Tibial artery (tissue), 4 donors: ENCODE results near the gene PTGIS.

Source experiments
- DNase-seq, 2 donors: peaks; one replicate each; pipeline ENCODE4 v3.0.0-alpha.2; 2019
- H3K27ac ChIP-seq, 2 donors: fragments of 200-600 bp; sonication (generic) in 1 of 2; 1 replicate in 1 of 2; 2 replicates in 1 of 2; pipeline ENCODE4 v1.5.1; 2018 to 2019; ENCODE audit warnings: mild to moderate bottlenecking in 1 of 2
- H3K27me3 ChIP-seq, 2 donors: fragments of 200-600 bp; sonication (generic) in 1 of 2; one replicate each; pipeline versions ENCODE4 v1.5.1 to v1.6.0; 2016 to 2019
- H3K36me3 ChIP-seq, 3 donors: fragments of 200-600 bp; sonication (generic) in 2 of 3; one replicate each; pipeline ENCODE4 v1.5.1; 2016 to 2019; ENCODE audit warnings: mild to moderate bottlenecking in 2 of 3
- H3K4me1 ChIP-seq, 4 donors: fragments of 200-600 bp; sonication (generic) in 2 of 4; 1 replicate in 3 of 4; 2 replicates in 1 of 4; pipeline ENCODE4 v1.5.1; 2016 to 2019
- H3K4me3 ChIP-seq, 2 donors: fragments of 200-600 bp; sonication (generic) in 1 of 2; 1 replicate in 1 of 2; 2 replicates in 1 of 2; pipeline ENCODE4 v1.5.1; 2018 to 2019; ENCODE audit warnings: mild to moderate bottlenecking in 2 of 2
- H3K9me3 ChIP-seq, 3 donors: fragments of 200-600 bp; sonication (generic) in 1 of 3; one replicate each; pipeline ENCODE4 v1.5.1; 2016 to 2019
- intact Hi-C: fragments of 100-400 bp; cut with DNase I; formaldehyde crosslinking; loops from one replicate; pipeline ENCODE4 v1.15.0; 2023; ENCODE audit warnings: low total_unique reads
- TF ChIP-seq, protein P1 (sequence below), 2 experiments: fragments of 200-600 bp in 1 of 2; fragments of 450-650 bp in 1 of 2; IDR thresholded peaks; one replicate each; pipeline ENCODE4 v1.5.1; 2017 to 2019; ENCODE audit warnings: antibody characterized with exemption in 2 of 2, mild to moderate bottlenecking in 1 of 2, moderate library complexity in 1 of 2

Gene PTGIS

GRCh38 chr20:49521356-49521755 is 46.6 kb downstream of the PTGIS start:
- Histone ChIP-seq H3K4me3 (no peak overlapping the region), H3K9me3 (no peaks in the 10 kb centered on the region), H3K36me3 (peaks cover 24 to 53% (median 33%) of the 10 kb centered on the region in 3 donors), H3K27me3 (no peaks in the 10 kb centered on the region), H3K4me1 (peaks cover 0 to 88% (median 18%) of the 10 kb centered on the region in 4 donors), H3K27ac (peak overlapping the region; percentile 43 to 75)
- intact Hi-C loops, result no loop called here
- TF ChIP-seq, protein P1, sequence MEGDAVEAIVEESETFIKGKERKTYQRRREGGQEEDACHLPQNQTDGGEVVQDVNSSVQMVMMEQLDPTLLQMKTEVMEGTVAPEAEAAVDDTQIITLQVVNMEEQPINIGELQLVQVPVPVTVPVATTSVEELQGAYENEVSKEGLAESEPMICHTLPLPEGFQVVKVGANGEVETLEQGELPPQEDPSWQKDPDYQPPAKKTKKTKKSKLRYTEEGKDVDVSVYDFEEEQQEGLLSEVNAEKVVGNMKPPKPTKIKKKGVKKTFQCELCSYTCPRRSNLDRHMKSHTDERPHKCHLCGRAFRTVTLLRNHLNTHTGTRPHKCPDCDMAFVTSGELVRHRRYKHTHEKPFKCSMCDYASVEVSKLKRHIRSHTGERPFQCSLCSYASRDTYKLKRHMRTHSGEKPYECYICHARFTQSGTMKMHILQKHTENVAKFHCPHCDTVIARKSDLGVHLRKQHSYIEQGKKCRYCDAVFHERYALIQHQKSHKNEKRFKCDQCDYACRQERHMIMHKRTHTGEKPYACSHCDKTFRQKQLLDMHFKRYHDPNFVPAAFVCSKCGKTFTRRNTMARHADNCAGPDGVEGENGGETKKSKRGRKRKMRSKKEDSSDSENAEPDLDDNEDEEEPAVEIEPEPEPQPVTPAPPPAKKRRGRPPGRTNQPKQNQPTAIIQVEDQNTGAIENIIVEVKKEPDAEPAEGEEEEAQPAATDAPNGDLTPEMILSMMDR (IDR thresholded peaks at IDR 0.05), result no peak
- peak; percentile 25 to 71 for DNase-seq

- Histone ChIP-seq H3K4me1 (peaks cover 0 to 79% (median 9%) of the 10 kb centered on the region in 4 donors), H3K27ac (peak overlapping the region; percentile 43 to 75), H3K9me3 (no peaks in the 10 kb centered on the region), H3K27me3 (no peaks in the 10 kb centered on the region), H3K4me3 (no peak overlapping the region), H3K36me3 (peaks cover 26 to 55% (median 33%) of the 10 kb centered on the region in 3 donors)
- intact Hi-C loops, result no loop called here
- TF ChIP-seq, protein P1 (IDR thresholded peaks at IDR 0.05), result no peak
- peak in 1 of 2 donors; percentile 25 for DNase-seq
Observed at GRCh38 chr20:49519777-49520359, 48.1 kb downstream of the PTGIS start.

DNA sequence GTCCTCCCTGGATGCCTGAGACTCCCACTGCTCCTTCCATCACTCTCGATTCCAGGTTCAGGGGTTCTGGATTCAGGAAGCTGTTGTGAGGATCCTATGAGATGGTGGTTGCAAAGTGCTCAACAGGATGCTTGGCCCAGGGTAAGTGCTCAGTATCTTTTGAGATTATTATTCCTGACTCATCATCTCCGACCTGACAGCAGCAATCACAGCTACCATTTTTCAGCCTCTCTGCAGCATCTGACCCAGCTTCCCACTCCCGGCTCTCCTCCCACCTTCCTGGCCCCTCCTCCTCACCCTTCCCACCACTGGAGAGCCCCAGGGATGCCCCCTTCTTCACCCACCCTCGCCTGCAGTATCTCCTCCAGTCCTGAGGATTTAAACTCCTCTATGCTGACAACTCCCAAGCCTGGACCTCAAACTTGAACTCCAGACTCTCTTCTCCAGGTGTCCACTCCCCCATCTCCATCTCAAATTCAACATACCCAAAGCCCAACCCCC is 48.7 kb downstream of the PTGIS start:
- H3K36me3 ChIP-seq, result peaks cover 27 to 55% (median 36%) of the 10 kb centered on the region in 3 donors
- peaks cover 0 to 73% (median 5%) of the 10 kb centered on the region in 4 donors for H3K4me1 ChIP-seq
- no peaks in the 10 kb centered on the region for H3K9me3 ChIP-seq
- H3K4me3 ChIP-seq, result no peak overlapping the region
- TF ChIP-seq, protein P1 (IDR thresholded peaks at IDR 0.05), result no peak
- H3K27ac ChIP-seq, result peak overlapping the region; percentile 43 to 75
- no peak for DNase-seq
- no peaks in the 10 kb centered on the region for H3K27me3 ChIP-seq
- intact Hi-C loops, result no loop called here

DNA sequence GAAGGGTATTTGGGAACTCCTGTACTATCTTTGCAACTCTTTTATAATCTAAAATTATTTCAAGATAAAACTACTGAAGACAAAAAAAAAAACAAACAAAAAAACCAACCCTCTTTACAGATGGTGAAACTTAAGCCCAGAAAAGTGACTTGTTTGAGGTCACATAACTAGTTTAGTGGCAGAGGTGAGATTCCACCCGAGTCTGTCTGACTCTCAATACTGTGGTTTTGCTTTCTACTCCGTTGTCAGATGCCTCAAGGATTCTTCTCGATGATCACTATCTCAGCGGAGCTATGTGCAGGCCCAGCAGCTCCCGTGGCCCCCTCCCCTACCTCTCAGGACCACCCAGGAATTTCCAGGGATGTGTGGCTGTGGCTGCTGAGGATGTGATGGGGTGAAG is 49.4 kb downstream of the PTGIS start:
- Histone ChIP-seq H3K9me3 (no peaks in the 10 kb centered on the region), H3K27me3 (no peaks in the 10 kb centered on the region), H3K4me3 (no peak overlapping the region), H3K36me3 (peaks cover 27 to 55% (median 36%) of the 10 kb centered on the region in 3 donors), H3K4me1 (peaks cover 0 to 70% (median 3%) of the 10 kb centered on the region in 4 donors), H3K27ac (peak overlapping the region; percentile 43 to 75)
- intact Hi-C loops, result no loop called here
- TF ChIP-seq, protein P1 (IDR thresholded peaks at IDR 0.05), result no peak
- no peak for DNase-seq

DNA sequence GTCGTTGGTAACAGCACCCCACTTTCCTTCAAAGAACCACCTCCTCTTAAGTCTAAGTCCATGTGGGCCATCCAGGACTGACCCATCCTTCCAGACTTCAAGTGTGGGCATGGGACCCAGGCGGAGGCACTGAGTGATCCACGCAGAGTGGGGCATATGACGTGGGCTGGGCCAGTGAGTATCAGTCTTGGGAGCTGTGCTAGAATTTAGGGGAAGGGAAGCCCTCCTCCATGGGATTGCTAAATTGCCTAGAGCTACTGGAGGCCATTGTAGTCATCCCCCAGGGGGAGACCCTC is 50.2 kb downstream of the PTGIS start:
- Histone ChIP-seq H3K36me3 (peaks cover 27 to 52% (median 38%) of the 10 kb centered on the region in 3 donors), H3K9me3 (no peaks in the 10 kb centered on the region), H3K27me3 (no peaks in the 10 kb centered on the region), H3K4me1 (peaks cover 0 to 70% (median 6%) of the 10 kb centered on the region in 4 donors), H3K4me3 (no peak overlapping the region), H3K27ac (peak overlapping the region; percentile 43 to 75)
- intact Hi-C loops, result no loop called here
- TF ChIP-seq, protein P1 (IDR thresholded peaks at IDR 0.05), result no peak
- DNase-seq, result no peak
